Sigmoid colon (tissue), 7 donors: Measurements from ENCODE around the gene IFNGR2. TPM values are rescaled to one million over a fixed set of nuclear protein-coding genes. Genes with fewer than 3 reads are reported as not detected.
A peak's percentile ranks its signal among the peaks of the same experiment; 100 is the strongest.
"Not testable (repeated sequence)": the region's sequence is repeated elsewhere in the genome, so short reads cannot be mapped to it uniquely, and the experiment has no call there.

Source experiments
- DNase-seq: peaks from one replicate; pipeline ENCODE4 v3.0.0-alpha.2; 2019
- H3K27ac ChIP-seq, 4 donors: fragments of 200-600 bp; sonication (generic); one replicate each; pipeline ENCODE4 v1.5.1; 2016 to 2019; ENCODE audit warnings: mild to moderate bottlenecking in 1 of 4
- H3K27me3 ChIP-seq, 3 donors: fragments of 200-600 bp; sonication (generic); one replicate each; pipeline ENCODE4 v1.5.1; 2019; ENCODE audit warnings: mild to moderate bottlenecking in 1 of 3
- H3K36me3 ChIP-seq, 4 donors: fragments of 200-600 bp; sonication (generic); one replicate each; pipeline ENCODE4 v1.5.1; 2016 to 2019
- H3K4me1 ChIP-seq, 4 donors: fragments of 200-600 bp; sonication (generic); one replicate each; pipeline ENCODE4 v1.5.1; 2017 to 2019
- H3K4me3 ChIP-seq, 4 donors: fragments of 200-600 bp; sonication (generic); one replicate each; pipeline ENCODE4 v1.5.1; 2017 to 2019; ENCODE audit warnings: mild to moderate bottlenecking in 2 of 4, moderate library complexity in 1 of 4
- H3K9me3 ChIP-seq, 4 donors: fragments of 200-600 bp in 3 of 4; sonication (generic) in 3 of 4; one replicate each; pipeline versions ENCODE4 v1.5.1 to v1.6.1; 2013 to 2019
- EP300 ChIP-seq, 4 donors: sonication (generic); formaldehyde crosslinking; IDR thresholded peaks; one replicate each; pipeline ENCODE4 v1.6.1; 2017; ENCODE audit warnings: antibody characterized with exemption in 4 of 4
- POLR2A ChIP-seq, 2 donors: fragments of 450-650 bp; IDR thresholded peaks; one replicate each; pipeline ENCODE4 v1.6.1; 2016; ENCODE audit warnings: antibody characterized with exemption in 2 of 2, mild to moderate bottlenecking in 2 of 2, moderate library complexity in 2 of 2
- POLR2AphosphoS5 ChIP-seq, 4 donors: sonication (generic); formaldehyde crosslinking; IDR thresholded peaks; one replicate each; pipeline ENCODE4 v1.6.1; 2017; ENCODE audit warnings: antibody characterized with exemption in 4 of 4
- WGBS, 2 donors: extraction: QIAGEN DNeasy Blood & Tissue Kit; methylation state at CpG; one replicate each; pipeline ENCODE4 v1.1.7; 2013; 5-methylcytosine and 5-hydroxymethylcytosine counted together
- intact Hi-C: fragments of 100-400 bp; cut with DNase I; formaldehyde crosslinking; loops from one replicate; pipeline ENCODE4 v1.15.1; 2023
- polyA plus RNA-seq, 3 donors: library from polyadenylated mRNA; stranded (reverse); fragments of 200-250 nt; gene quantifications; one replicate each; pipeline ENCODE4 v1.2.3, GENCODE V29; 2013
- total RNA-seq, 4 donors: library from RNA; depleted of rRNA; stranded (reverse); fragments of >200 nt; gene quantifications; one replicate each; pipeline ENCODE4 v1.1.0, GENCODE V29; 2016
- TF ChIP-seq, protein P1 (sequence below), 4 experiments: fragments of 450-650 bp in 3 of 4; fragments of 200-600 bp in 1 of 4; IDR thresholded peaks; one replicate each; pipeline ENCODE4 v1.5.1; 2016 to 2019; ENCODE audit warnings: antibody characterized with exemption in 4 of 4, mild to moderate bottlenecking in 3 of 4, moderate library complexity in 2 of 4
- donor health status: healthy with polysubstance abuse.
- donor health status: Bipolar disorder and iron deficiency.
- donor health status: healthy.

IFNGR2 gene
- total and polyA plus RNA-seq, 7 donors = 34.9 to 178 (median 65.8) TPM

DNA sequence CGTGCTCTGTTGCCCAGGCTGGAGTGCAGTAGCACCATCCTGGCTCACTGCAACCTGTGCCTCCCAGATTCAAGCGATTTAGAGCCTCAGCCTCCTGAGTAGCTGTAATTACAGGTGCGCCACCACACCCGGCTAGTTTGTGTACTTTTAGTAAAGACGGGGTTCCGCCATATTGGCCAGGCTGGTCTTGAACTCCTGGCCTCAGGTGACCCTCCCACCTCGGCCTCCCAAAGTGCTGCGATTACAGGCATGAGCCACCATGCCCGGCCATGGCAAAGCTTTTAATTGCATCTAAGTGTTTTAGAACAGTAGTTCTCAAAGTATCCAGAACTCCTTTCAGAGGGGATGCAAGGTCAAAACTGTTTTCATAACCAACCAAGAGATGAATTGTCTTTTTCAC, 25.1 kb upstream of the IFNGR2 start:
- Histone ChIP-seq H3K4me1 (peaks cover 0 to 20% (median 17%) of the 10 kb centered on the region in 4 donors), H3K27ac (no peak overlapping the region), H3K27me3 (no peaks in the 10 kb centered on the region), H3K36me3 (no peaks in the 10 kb centered on the region), H3K4me3 (no peak overlapping the region), H3K9me3 (no peaks in the 10 kb centered on the region)
- DNase-seq = no peak
- intact Hi-C loops = no loop called here
- TF ChIP-seq POLR2AphosphoS5 (IDR thresholded peaks at IDR 0.05) = no peak
- TF ChIP-seq POLR2A (IDR thresholded peaks at IDR 0.05) = no peak
- TF ChIP-seq, protein P1, sequence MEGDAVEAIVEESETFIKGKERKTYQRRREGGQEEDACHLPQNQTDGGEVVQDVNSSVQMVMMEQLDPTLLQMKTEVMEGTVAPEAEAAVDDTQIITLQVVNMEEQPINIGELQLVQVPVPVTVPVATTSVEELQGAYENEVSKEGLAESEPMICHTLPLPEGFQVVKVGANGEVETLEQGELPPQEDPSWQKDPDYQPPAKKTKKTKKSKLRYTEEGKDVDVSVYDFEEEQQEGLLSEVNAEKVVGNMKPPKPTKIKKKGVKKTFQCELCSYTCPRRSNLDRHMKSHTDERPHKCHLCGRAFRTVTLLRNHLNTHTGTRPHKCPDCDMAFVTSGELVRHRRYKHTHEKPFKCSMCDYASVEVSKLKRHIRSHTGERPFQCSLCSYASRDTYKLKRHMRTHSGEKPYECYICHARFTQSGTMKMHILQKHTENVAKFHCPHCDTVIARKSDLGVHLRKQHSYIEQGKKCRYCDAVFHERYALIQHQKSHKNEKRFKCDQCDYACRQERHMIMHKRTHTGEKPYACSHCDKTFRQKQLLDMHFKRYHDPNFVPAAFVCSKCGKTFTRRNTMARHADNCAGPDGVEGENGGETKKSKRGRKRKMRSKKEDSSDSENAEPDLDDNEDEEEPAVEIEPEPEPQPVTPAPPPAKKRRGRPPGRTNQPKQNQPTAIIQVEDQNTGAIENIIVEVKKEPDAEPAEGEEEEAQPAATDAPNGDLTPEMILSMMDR (IDR thresholded peaks at IDR 0.05) = no peak
- TF ChIP-seq EP300 (IDR thresholded peaks at IDR 0.05) = no peak
- WGBS, 2 donors = 82 to 92% methylated on average over 9 of the region's 9 CpGs

DNA sequence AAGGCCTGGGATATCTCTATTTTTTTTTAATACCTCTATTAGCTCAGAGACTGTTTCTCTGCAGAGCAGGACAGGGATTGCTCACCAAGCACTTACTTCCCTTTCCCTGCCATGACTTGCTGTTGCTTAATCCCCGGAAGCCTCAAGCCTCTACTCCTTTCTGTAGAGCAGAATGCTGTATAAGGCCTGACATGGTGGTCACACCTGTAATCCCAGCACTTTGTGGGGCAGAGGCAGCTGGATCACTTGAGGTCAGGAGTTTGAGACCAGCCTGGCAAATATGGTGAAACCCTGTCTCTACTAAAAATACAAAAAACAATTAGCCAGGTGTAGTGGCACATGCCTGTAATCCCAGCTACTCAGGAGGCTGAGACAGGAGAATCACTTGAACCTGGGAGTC, 23.3 kb upstream of the IFNGR2 start:
- intact Hi-C loops, H3K27me3 ChIP-seq, H3K4me3 ChIP-seq, H3K9me3 ChIP-seq, H3K36me3 ChIP-seq: not testable (repeated sequence)
- peak; percentile 67 for DNase-seq
- WGBS, 2 donors = 57 to 72% methylated on average over 1 of the region's 1 CpG
- peak overlapping the region; percentile 65 to 75 (median 71) for H3K27ac ChIP-seq
- H3K4me1 ChIP-seq = peaks cover 0 to 27% (median 19%) of the 10 kb centered on the region in 4 donors

DNA sequence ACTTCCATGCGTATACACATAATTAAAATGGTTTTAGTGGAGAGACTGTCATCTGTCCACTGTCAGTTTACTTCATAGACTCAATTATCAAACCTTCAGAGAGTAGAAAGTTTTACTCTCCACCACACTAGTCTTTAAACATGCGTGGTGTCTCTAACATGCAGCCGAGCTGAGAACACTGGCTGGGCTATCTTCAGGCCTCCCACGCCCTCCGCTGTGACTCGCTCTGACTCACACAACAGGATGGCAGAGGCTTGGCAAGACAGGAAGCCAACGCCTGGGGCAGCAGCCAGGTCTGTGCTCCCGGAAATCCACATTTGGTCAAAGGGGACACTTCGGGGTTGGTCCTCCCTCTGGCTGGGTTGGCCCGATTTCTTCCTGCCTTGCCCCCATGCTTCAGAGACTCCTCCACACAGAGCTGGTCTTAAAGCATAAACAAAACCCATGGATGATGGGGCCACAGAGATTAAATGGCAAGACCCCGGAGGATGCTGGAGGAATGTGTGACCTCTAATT, 22.7 kb upstream of the IFNGR2 start:
- WGBS, 2 donors = 15 to 26% methylated on average over 11 of the region's 11 CpGs
- Histone ChIP-seq H3K27me3 (no peaks in the 10 kb centered on the region), H3K36me3 (no peaks in the 10 kb centered on the region), H3K9me3 (no peaks in the 10 kb centered on the region), H3K4me1 (peaks cover 0 to 27% (median 19%) of the 10 kb centered on the region in 4 donors), H3K27ac (peak overlapping the region; percentile 65 to 75 (median 71)), H3K4me3 (no peak overlapping the region)
- intact Hi-C loops = no loop called here
- TF ChIP-seq POLR2AphosphoS5 (IDR thresholded peaks at IDR 0.05) = peak; percentile 9 to 82 (median 72)
- TF ChIP-seq POLR2A (IDR thresholded peaks at IDR 0.05) = peak in 1 of 2 donors; percentile 18
- TF ChIP-seq, protein P1 (IDR thresholded peaks at IDR 0.05) = no peak
- peak; percentile 90 for DNase-seq

DNA sequence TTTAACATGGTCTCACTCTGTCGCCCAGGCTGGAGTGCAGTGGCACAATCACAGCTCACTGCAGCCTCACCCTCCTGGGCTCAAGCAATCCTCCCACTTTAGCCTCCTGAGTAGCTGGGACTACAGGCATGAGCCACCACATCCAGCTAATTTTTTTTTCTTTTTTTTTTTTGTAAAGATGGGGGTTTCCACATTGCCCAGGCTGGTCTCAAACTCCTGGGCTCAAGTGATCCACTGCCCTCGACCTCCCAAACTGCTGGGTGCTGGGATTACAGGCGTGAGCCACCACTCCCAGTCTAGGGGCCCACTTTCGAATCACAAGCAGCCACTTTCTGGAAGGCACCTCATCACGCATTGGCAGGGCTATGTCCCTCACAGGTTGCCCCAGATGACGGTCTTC, 21.8 kb upstream of the IFNGR2 start:
- H3K9me3 ChIP-seq, H3K36me3 ChIP-seq, H3K27me3 ChIP-seq, H3K4me3 ChIP-seq, intact Hi-C loops, DNase-seq: not testable (repeated sequence)
- peaks cover 0 to 27% (median 19%) of the 10 kb centered on the region in 4 donors for H3K4me1 ChIP-seq
- 96 to 97% methylated on average over 6 of the region's 6 CpGs for WGBS, 2 donors
- peak overlapping the region in 2 of 4 donors; percentile 14 to 69 for H3K27ac ChIP-seq

DNA sequence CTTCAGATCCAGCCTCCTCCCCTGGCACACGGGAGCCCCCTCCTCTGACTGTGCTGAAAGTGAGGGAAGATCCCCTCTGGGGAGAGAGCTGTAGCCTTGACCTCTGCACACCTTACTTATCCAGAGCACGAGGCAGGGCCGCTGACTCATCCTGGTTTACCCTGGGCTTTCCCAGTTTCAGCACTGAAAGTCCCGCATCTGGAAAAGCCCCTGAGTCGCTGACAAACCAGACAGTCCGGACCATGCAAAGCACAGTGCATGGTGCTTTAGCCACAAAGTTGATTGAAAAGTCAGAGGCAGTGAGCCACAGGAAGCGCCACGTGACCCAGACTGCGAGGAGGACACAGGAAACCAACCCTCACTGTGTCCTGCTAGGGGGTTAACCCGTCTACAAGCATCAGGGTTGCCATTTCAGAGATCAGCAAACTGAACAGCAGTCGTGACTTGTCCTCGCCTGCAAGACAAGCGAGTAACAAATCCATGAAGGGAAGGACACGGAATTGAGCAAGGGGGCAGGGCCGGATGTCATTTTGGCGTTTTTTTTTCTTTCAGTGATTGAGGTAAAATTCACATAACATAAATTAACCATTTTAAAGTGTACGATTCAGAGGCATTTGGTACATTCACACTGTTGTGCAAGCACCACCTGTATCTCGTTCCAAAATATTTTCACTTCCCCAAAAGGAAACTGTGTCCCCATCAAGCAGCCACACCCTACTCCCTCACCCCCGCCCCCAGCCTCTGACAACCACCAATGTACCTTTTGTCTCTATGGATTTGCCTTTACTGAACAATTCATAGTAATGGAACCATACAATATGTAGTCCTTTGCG, 19.9 kb upstream of the IFNGR2 start:
- intact Hi-C loops = no loop called here
- Histone ChIP-seq H3K9me3 (no peaks in the 10 kb centered on the region), H3K27ac (peak overlapping the region; percentile 37 to 64 (median 52)), H3K27me3 (no peaks in the 10 kb centered on the region), H3K4me3 (peak overlapping the region in 1 of 4 donors; percentile 8), H3K36me3 (no peaks in the 10 kb centered on the region), H3K4me1 (peaks cover 0 to 27% (median 19%) of the 10 kb centered on the region in 4 donors)
- peak; percentile 75 for DNase-seq
- 28 to 31% methylated on average over 20 of the region's 20 CpGs for WGBS, 2 donors
- no peak for TF ChIP-seq EP300 (IDR thresholded peaks at IDR 0.05)
- TF ChIP-seq POLR2A (IDR thresholded peaks at IDR 0.05) = no peak
- peak in 2 of 4 donors; percentile 23 to 59 for TF ChIP-seq POLR2AphosphoS5 (IDR thresholded peaks at IDR 0.05)
- TF ChIP-seq, protein P1 (IDR thresholded peaks at IDR 0.05) = no peak
